H1 (cell line): ENCODE data around the gene XNDC1N. TPM values are rescaled to one million over a fixed set of nuclear protein-coding genes. Genes with fewer than 3 reads are reported as not detected.

Experiments used
- CTCF ChIA-PET: fragments of 300-600 bp; sonication (Branson Sonifier 250); formaldehyde crosslinking; loops from one replicate; lab custom pipeline; 2021; ENCODE audit not compliant: partially characterized antibody; lab: Charles Lee
- POLR2A ChIA-PET: fragments of 300-600 bp; sonication (Branson Sonifier 250); formaldehyde crosslinking; loops from one replicate; lab custom pipeline; 2021; ENCODE audit warnings: inconsistent platforms; ENCODE audit not compliant: partially characterized antibody; lab: Charles Lee
- DNase-seq, 2 experiments: peaks; one replicate each; pipeline versions ENCODE4 v3.0.0 to v3.0.0-alpha.2; 2010 to 2022; ENCODE audit warnings: low spot score in 2 of 2, low read depth in 1 of 2, mixed read lengths in 1 of 2
- FAIRE-seq: peaks from 2 replicates; lab custom pipeline; 2011; peaks lifted over from hg19 to GRCh38; lab: Jason Lieb, UNC
- H2AFZ ChIP-seq: 2 replicates; pipeline ENCODE4 v1.8.1; 2012; ENCODE audit warnings: low read length, inconsistent platforms
- H2AK5ac ChIP-seq: 2 replicates; pipeline ENCODE4 v1.6.1; 2013; ENCODE audit warnings: low read depth, low read length
- H2BK120ac ChIP-seq: replicated peaks from 2 replicates; pipeline ENCODE3; 2013; ENCODE audit warnings: low read depth, low read length, inconsistent platforms
- H2BK12ac ChIP-seq: 2 replicates; pipeline ENCODE4 v1.6.1; 2013; ENCODE audit warnings: low read depth, low read length
- H2BK15ac ChIP-seq: 2 replicates; pipeline ENCODE4 v1.6.1; 2013; ENCODE audit warnings: low read length
- H2BK20ac ChIP-seq: 2 replicates; pipeline ENCODE4 v1.6.1; 2013; ENCODE audit warnings: low read length
- H2BK5ac ChIP-seq: 2 replicates; pipeline ENCODE4 v1.6.1; 2013; ENCODE audit warnings: low read depth, low read length
- H3K14ac ChIP-seq: 2 replicates; pipeline ENCODE4 v1.6.1; 2013; ENCODE audit warnings: inconsistent platforms; ENCODE audit not compliant: insufficient read length
- H3K18ac ChIP-seq: 2 replicates; pipeline ENCODE4 v1.6.1; 2013; ENCODE audit warnings: low read length; ENCODE audit errors: extremely low read depth
- H3K23ac ChIP-seq: 2 replicates; pipeline ENCODE4 v1.6.1; 2013; ENCODE audit warnings: inconsistent platforms; ENCODE audit not compliant: insufficient read length
- H3K23me2 ChIP-seq: 2 replicates; pipeline ENCODE4 v1.6.1; 2013; ENCODE audit warnings: low read depth, low read length
- H3K27ac ChIP-seq: 2 replicates; pipeline ENCODE4 v1.6.1; 2011; ENCODE audit warnings: low read depth, low read length, inconsistent platforms
- H3K27me3 ChIP-seq, 4 experiments: replicated peaks in 1 of 4; 1 replicate in 1 of 4; 2 replicates in 3 of 4; pipeline versions ENCODE4 v1.6.1 to v1.8.1; 2011 to 2013; ENCODE audit warnings: low read length in 3 of 4, mild to moderate bottlenecking in 3 of 4, inconsistent platforms in 2 of 4, mixed read lengths in 2 of 4, moderate library complexity in 1 of 4; ENCODE audit not compliant: control insufficient read depth in 3 of 4, insufficient read depth in 3 of 4; ENCODE audit errors: extremely low read depth in 1 of 4
- H3K36me3 ChIP-seq, 4 experiments: 2 replicates each; pipeline versions ENCODE4 v1.6.1 to v1.8.1; 2011 to 2013; ENCODE audit warnings: mild to moderate bottlenecking in 4 of 4, low read length in 3 of 4, moderate library complexity in 2 of 4, control low read depth in 1 of 4, inconsistent platforms in 1 of 4; ENCODE audit not compliant: insufficient read depth in 4 of 4, control insufficient read depth in 2 of 4
- H3K4ac ChIP-seq: replicated peaks from 2 replicates; pipeline ENCODE3; 2013; ENCODE audit warnings: low read length, low read depth, mixed read lengths, inconsistent platforms; ENCODE audit not compliant: insufficient read length
- H3K4me1 ChIP-seq, 4 experiments: replicated peaks in 1 of 4; 1 replicate in 1 of 4; 2 replicates in 3 of 4; pipeline versions ENCODE4 v1.6.1 to v1.8.1; 2011 to 2013; ENCODE audit warnings: low read length in 3 of 4, inconsistent platforms in 2 of 4, mixed read lengths in 1 of 4; ENCODE audit not compliant: insufficient read depth in 4 of 4, control insufficient read depth in 3 of 4
- H3K4me2 ChIP-seq, 2 experiments: 2 replicates each; pipeline versions ENCODE4 v1.6.1 to v1.8.1; 2011 to 2013; ENCODE audit warnings: low read depth in 2 of 2, low read length in 2 of 2, control low read depth in 1 of 2, inconsistent platforms in 1 of 2, mild to moderate bottlenecking in 1 of 2; ENCODE audit not compliant: insufficient read depth in 1 of 2
- H3K4me3 ChIP-seq, 4 experiments: fragments of 200-600, 300-600 bp in 1 of 4; sonication (generic), shearing (Covaris generic), sonication (Bioruptor Twin) in 1 of 4; 2 replicates each; pipeline versions ENCODE4 v1.5.1 to v1.8.1; 2011 to 2016; ENCODE audit warnings: low read length in 4 of 4, low read depth in 3 of 4, control low read depth in 2 of 4, inconsistent platforms in 2 of 4, mild to moderate bottlenecking in 2 of 4, mixed read lengths in 1 of 4, moderate library complexity in 1 of 4; ENCODE audit not compliant: insufficient read depth in 2 of 4; ENCODE audit errors: extremely low read depth in 1 of 4
- H3K56ac ChIP-seq: replicated peaks from 2 replicates; pipeline ENCODE3; 2013; ENCODE audit warnings: low read depth, mild to moderate bottlenecking, mixed read lengths, low read length, inconsistent platforms; ENCODE audit not compliant: insufficient read length
- H3K79me1 ChIP-seq: 2 replicates; pipeline ENCODE4 v1.6.1; 2013; ENCODE audit warnings: low read depth, low read length, control low read depth
- H3K79me2 ChIP-seq, 2 experiments: 2 replicates each; pipeline versions ENCODE4 v1.6.1 to v1.8.1; 2012 to 2013; ENCODE audit warnings: low read length in 2 of 2, mild to moderate bottlenecking in 2 of 2, inconsistent platforms in 1 of 2; ENCODE audit not compliant: insufficient read depth in 2 of 2, control insufficient read depth in 1 of 2
- H3K9ac ChIP-seq, 4 experiments: replicated peaks in 1 of 4; 1 replicate in 1 of 4; 2 replicates in 3 of 4; pipeline versions ENCODE4 v1.6.1 to v1.8.1; 2011 to 2013; ENCODE audit warnings: low read depth in 3 of 4, low read length in 3 of 4, control low read depth in 2 of 4, mild to moderate bottlenecking in 2 of 4, moderate library complexity in 2 of 4, inconsistent platforms in 1 of 4; ENCODE audit errors: extremely low read depth in 1 of 4
- H3K9me3 ChIP-seq, 2 experiments: 2 replicates each; pipeline versions ENCODE4 v1.6.1 to v1.8.1; 2012 to 2013; ENCODE audit warnings: mild to moderate bottlenecking in 2 of 2, moderate library complexity in 2 of 2, control low read depth in 1 of 2, inconsistent platforms in 1 of 2, low read depth in 1 of 2, low read length in 1 of 2, mixed read lengths in 1 of 2; ENCODE audit not compliant: insufficient read depth in 2 of 2
- H4K20me1 ChIP-seq, 2 experiments: replicated peaks in 1 of 2; 2 replicates each; pipeline versions ENCODE3 to v1.8.1; 2011 to 2013; ENCODE audit warnings: inconsistent platforms in 2 of 2, low read length in 2 of 2, mild to moderate bottlenecking in 1 of 2; ENCODE audit not compliant: insufficient read depth in 2 of 2, control insufficient read depth in 1 of 2
- H4K5ac ChIP-seq: 2 replicates; pipeline ENCODE4 v1.6.1; 2013; ENCODE audit warnings: low read length, low read depth, mixed read lengths, inconsistent platforms; ENCODE audit not compliant: insufficient read length
- H4K8ac ChIP-seq: 2 replicates; pipeline ENCODE4 v1.8.0; 2013; ENCODE audit warnings: mild to moderate bottlenecking, moderate library complexity, low read length, inconsistent platforms; ENCODE audit not compliant: insufficient read depth; ENCODE audit errors: extremely low read depth
- H4K91ac ChIP-seq: replicated peaks from 2 replicates; pipeline ENCODE3; 2013; ENCODE audit warnings: low read length, mixed read lengths, inconsistent platforms; ENCODE audit not compliant: insufficient read length
- BACH1 ChIP-seq: IDR thresholded peaks from 2 replicates; pipeline ENCODE4 v1.6.1; 2012; ENCODE audit warnings: low read length, improper control_type of control experiment
- CBX8 ChIP-seq: fragments of 300-800, 300-1000 bp; sonication (generic); IDR thresholded peaks from 2 replicates; pipeline ENCODE4 v1.7.1; 2016; ENCODE audit warnings: low read depth, low read length, borderline replicate concordance
- CEBPB ChIP-seq: IDR thresholded peaks from 2 replicates; pipeline ENCODE4 v1.6.1; 2012; ENCODE audit warnings: low read depth, low read length
- CTCF ChIP-seq, 3 experiments: IDR thresholded peaks; 1 replicate in 2 of 3; 2 replicates in 1 of 3; pipeline versions ENCODE4 v1.5.1 to v1.6.1; 2011; ENCODE audit warnings: low read length in 3 of 3, mild to moderate bottlenecking in 3 of 3, inconsistent platforms in 2 of 3, low read depth in 1 of 3, moderate library complexity in 1 of 3; ENCODE audit not compliant: insufficient read depth in 1 of 3; ENCODE audit errors: control extremely low read depth in 1 of 3
- POU5F1 ChIP-seq: IDR thresholded peaks from 2 replicates; pipeline ENCODE4 v1.6.1; 2011; ENCODE audit warnings: low read depth, mild to moderate bottlenecking, low read length, moderate library complexity
- TAF7 ChIP-seq: optimal IDR thresholded peaks from 2 replicates; pipeline ENCODE3; 2011; ENCODE audit warnings: low read depth, mild to moderate bottlenecking, inconsistent platforms, low read length, moderate library complexity, borderline replicate concordance
- WGBS, 2 experiments: shearing (Covaris generic) in 1 of 2; methylation state at CpG; one replicate each; pipeline versions ENCODE4 v1.1.6 to v1.1.7; 2013 to 2015; ENCODE audit warnings: low lambda C conversion rate in 2 of 2, mixed read lengths in 2 of 2, inconsistent platforms in 1 of 2, low coverage in 1 of 2, missing lambda C conversion rate in 1 of 2; ENCODE audit not compliant: insufficient replicate concordance in 2 of 2, insufficient coverage in 1 of 2, insufficient read length in 1 of 2; ENCODE audit errors: extremely low coverage in 1 of 2, missing lambda C conversion rate in 1 of 2; 5-methylcytosine and 5-hydroxymethylcytosine counted together
- polyA plus RNA-seq, 7 experiments: library from polyadenylated mRNA; depleted of rRNA in 3 of 7; stranded (reverse) in 5 of 7; unstranded in 2 of 7; fragments of >200 nt in 5 of 7; fragments of 200-250 nt in 2 of 7; gene quantifications; 1 replicate in 5 of 7; 2 replicates in 1 of 7; 4 replicates in 1 of 7; pipeline versions ENCODE4 v1.2.1 to v1.2.3, GENCODE V29; 2011 to 2013; ENCODE audit warnings: missing spikeins in 2 of 7, mixed read lengths in 2 of 7
- total RNA-seq: library from RNA; stranded (reverse); fragmentation: NEBNext Ultra II Directional; extraction: Animal tissue kit (Norgen Biotek cat#: 25700); gene quantifications from 2 replicates; pipeline ENCODE4 v1.2.1, GENCODE V29; 2021

XNDC1N gene
- total and polyA plus RNA-seq, 2 of the 8 experiments (the other 6 are each of a cell fraction or from before 2014, with no cell fraction given) = 5.8 to 7.5 TPM

GRCh38 chr11:71946144-71946571 lies 17.8 kb upstream of the XNDC1N start:
- no peak overlapping the region for H2BK12ac ChIP-seq
- no peak overlapping the region for H3K4ac ChIP-seq
- H3K27ac ChIP-seq = no peak overlapping the region
- no peak overlapping the region for H2BK5ac ChIP-seq
- H2BK20ac ChIP-seq = no peak overlapping the region
- no peak overlapping the region for H4K91ac ChIP-seq
- H3K23me2 ChIP-seq = no peaks in the 10 kb centered on the region
- H3K9ac ChIP-seq = no peak overlapping the region
- H2AFZ ChIP-seq = no peak overlapping the region
- no peak overlapping the region for H3K18ac ChIP-seq
- H3K4me2 ChIP-seq = no peak overlapping the region
- H3K36me3 ChIP-seq = no peaks in the 10 kb centered on the region
- H2BK120ac ChIP-seq = no peak overlapping the region
- peaks cover 0 to 54% of the 10 kb centered on the region in 2 experiments; a peak in 3 of 4 replicates for H3K79me2 ChIP-seq
- no peak overlapping the region for H3K56ac ChIP-seq
- no peaks in the 10 kb centered on the region for H3K9me3 ChIP-seq
- H3K14ac ChIP-seq = no peak overlapping the region
- no peak overlapping the region for H2BK15ac ChIP-seq
- no peak overlapping the region for H3K4me3 ChIP-seq
- no peaks in the 10 kb centered on the region for H3K4me1 ChIP-seq
- no peak overlapping the region for H4K8ac ChIP-seq
- FAIRE-seq (no peak), DNase-seq (no peak)
- H4K20me1 ChIP-seq = peaks cover 1 to 10% of the 10 kb centered on the region in 2 experiments
- H3K27me3 ChIP-seq = no peaks in the 10 kb centered on the region
- 67% methylated on average over 2 of the region's 2 CpGs; no CpG with 5 or more reads in 1 of the 2 experiments for WGBS, 2 experiments
- ChIA-PET POLR2A (interaction anchor here (2.3 kb wide), 1 partner anchor 14 kb away, joined by 4 read pairs; no protein-coding TSS in a partner anchor), CTCF (no interaction called here)
- H2AK5ac ChIP-seq = no peak overlapping the region
- no peak overlapping the region for H3K23ac ChIP-seq
- no peak overlapping the region for H4K5ac ChIP-seq
- peaks cover 3% of the 10 kb centered on the region; the same call in 1 of the 2 replicates for H3K79me1 ChIP-seq
- TF ChIP-seq BACH1 (no peak), CBX8 (no peak), POU5F1 (no peak), CEBPB (no peak), CTCF (IDR thresholded peaks at IDR 0.05; ENCODE audit: control extremely low read depth in 1 of 3, insufficient read depth in 1 of 3, low read depth in 1 of 3, low read length in 3 of 3) (no peak), TAF7 (no peak)
